MM.1S (cell line): ENCODE measurements around the gene MPI.

Source experiments
- EZH2 ChIP-seq: fragments of 300-600 bp; sonication (generic); optimal IDR thresholded peaks from 2 replicates; pipeline ENCODE3; 2017; ENCODE audit warnings: low read depth, mild to moderate bottlenecking, antibody characterized with exemption, low read length, mixed read lengths
- TF ChIP-seq, protein P1 (sequence below): fragments of 300-600 bp; sonication (generic); IDR thresholded peaks from 2 replicates; pipeline ENCODE4 v1.5.1; 2016; ENCODE audit warnings: antibody characterized with exemption, low read length, mixed read lengths

DNA sequence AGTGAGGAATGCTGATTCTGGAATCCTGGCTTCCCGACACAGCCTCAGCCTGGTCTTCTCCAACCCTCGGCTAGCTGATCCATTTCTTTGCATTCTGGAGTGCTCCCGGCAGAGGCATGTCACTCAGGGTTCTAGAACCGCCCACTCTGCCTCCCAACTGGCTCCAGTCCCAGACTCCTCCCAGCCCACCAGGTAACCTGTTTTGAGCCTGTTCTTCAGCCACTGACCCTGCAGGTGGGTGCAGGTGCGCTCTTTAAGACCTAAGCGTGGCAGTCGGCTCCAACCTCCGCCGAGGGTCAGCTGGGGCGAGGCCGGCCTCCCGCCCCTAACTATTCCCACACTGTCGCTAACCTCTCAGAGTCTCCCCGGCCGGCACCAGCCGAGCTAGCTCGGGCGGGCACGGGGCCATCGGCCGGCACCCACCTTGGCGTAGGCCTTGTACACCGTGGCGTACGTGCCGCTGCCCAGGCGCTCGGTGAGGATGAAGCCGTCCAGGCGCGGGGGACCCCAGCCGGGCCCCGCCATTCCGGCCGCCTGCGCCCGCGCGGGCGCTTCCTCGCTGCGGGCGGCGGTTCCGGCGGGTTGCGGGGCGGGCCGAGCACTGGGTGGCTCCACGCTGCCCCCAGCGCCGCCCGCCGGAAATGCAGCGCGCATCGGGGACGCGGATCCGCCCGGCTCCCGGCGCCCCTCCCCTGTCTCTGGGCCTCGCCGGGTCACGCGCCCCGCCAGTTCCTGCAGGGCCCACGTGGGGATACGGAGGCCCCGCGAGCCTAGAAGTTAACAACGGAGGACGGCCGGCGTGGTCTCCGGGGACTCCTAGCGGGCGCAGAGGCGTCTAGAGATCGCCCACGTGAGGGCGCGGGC lies 47.0 kb upstream of the MPI start, which contains the start of gene ULK3:
- TF ChIP-seq, protein P1, sequence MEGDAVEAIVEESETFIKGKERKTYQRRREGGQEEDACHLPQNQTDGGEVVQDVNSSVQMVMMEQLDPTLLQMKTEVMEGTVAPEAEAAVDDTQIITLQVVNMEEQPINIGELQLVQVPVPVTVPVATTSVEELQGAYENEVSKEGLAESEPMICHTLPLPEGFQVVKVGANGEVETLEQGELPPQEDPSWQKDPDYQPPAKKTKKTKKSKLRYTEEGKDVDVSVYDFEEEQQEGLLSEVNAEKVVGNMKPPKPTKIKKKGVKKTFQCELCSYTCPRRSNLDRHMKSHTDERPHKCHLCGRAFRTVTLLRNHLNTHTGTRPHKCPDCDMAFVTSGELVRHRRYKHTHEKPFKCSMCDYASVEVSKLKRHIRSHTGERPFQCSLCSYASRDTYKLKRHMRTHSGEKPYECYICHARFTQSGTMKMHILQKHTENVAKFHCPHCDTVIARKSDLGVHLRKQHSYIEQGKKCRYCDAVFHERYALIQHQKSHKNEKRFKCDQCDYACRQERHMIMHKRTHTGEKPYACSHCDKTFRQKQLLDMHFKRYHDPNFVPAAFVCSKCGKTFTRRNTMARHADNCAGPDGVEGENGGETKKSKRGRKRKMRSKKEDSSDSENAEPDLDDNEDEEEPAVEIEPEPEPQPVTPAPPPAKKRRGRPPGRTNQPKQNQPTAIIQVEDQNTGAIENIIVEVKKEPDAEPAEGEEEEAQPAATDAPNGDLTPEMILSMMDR, result peak; percentile 51
- TF ChIP-seq EZH2, result no peak
